ENCODE data around the gene NCAM1. TPM values are rescaled to one million over a fixed set of nuclear protein-coding genes. Genes with fewer than 3 reads are reported as not detected.

Gene NCAM1
- total RNA-seq, 1 experiment from 2014 or later, result 3.7 TPM

- Mint-ChIP-seq H3K27me3 (ENCODE audit: unreplicated experiment) (peaks cover 65% of the 10 kb centered on the region), H3K36me3 (ENCODE audit: insufficient read depth, unreplicated experiment) (no peaks in the 10 kb centered on the region), H3K4me3 (ENCODE audit: low read depth, unreplicated experiment) (no peak overlapping the region), H3K27ac (ENCODE audit: unreplicated experiment) (no peak overlapping the region), H3K4me1 (ENCODE audit: low read depth, unreplicated experiment) (no peaks in the 10 kb centered on the region), H3K9me3 (ENCODE audit: low read depth, unreplicated experiment) (no peaks in the 10 kb centered on the region)
- no TSS peak for BruUV-seq (replicated peaks)
- DNase-seq, result no peak
- TF ChIP-seq, protein P1, sequence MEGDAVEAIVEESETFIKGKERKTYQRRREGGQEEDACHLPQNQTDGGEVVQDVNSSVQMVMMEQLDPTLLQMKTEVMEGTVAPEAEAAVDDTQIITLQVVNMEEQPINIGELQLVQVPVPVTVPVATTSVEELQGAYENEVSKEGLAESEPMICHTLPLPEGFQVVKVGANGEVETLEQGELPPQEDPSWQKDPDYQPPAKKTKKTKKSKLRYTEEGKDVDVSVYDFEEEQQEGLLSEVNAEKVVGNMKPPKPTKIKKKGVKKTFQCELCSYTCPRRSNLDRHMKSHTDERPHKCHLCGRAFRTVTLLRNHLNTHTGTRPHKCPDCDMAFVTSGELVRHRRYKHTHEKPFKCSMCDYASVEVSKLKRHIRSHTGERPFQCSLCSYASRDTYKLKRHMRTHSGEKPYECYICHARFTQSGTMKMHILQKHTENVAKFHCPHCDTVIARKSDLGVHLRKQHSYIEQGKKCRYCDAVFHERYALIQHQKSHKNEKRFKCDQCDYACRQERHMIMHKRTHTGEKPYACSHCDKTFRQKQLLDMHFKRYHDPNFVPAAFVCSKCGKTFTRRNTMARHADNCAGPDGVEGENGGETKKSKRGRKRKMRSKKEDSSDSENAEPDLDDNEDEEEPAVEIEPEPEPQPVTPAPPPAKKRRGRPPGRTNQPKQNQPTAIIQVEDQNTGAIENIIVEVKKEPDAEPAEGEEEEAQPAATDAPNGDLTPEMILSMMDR (IDR thresholded peaks at IDR 0.05; ENCODE audit: unreplicated experiment), result no peak
- intact Hi-C loops (cut with micrococcal nuclease; ENCODE audit: unreplicated experiment), result no loop called here
- CTCF ChIA-PET, result no interaction called here
These were observed 158.9 kb downstream of the NCAM1 start for GRCh38 chr11:113119966-113120736.

- H3K9me3 Mint-ChIP-seq (ENCODE audit: low read depth, unreplicated experiment), result no peaks in the 10 kb centered on the region
- no peaks in the 10 kb centered on the region for H3K4me1 Mint-ChIP-seq (ENCODE audit: low read depth, unreplicated experiment)
- peaks cover 64% of the 10 kb centered on the region for H3K27me3 Mint-ChIP-seq (ENCODE audit: unreplicated experiment)
- BruUV-seq (replicated peaks), result no TSS peak
- no peak overlapping the region for H3K4me3 Mint-ChIP-seq (ENCODE audit: low read depth, unreplicated experiment)
- no peaks in the 10 kb centered on the region for H3K36me3 Mint-ChIP-seq (ENCODE audit: insufficient read depth, unreplicated experiment)
- no peak overlapping the region for H3K27ac Mint-ChIP-seq (ENCODE audit: unreplicated experiment)
- DNase-seq, result no peak
- intact Hi-C loops (cut with micrococcal nuclease; ENCODE audit: unreplicated experiment), result no loop called here
- TF ChIP-seq, protein P1 (IDR thresholded peaks at IDR 0.05; ENCODE audit: unreplicated experiment), result no peak
- CTCF ChIA-PET, result no interaction called here
These were observed 160.5 kb downstream of the NCAM1 start for GRCh38 chr11:113121746-113122145.

- Mint-ChIP-seq H3K27me3 (ENCODE audit: unreplicated experiment) (peaks cover 53% of the 10 kb centered on the region), H3K4me1 (ENCODE audit: low read depth, unreplicated experiment) (no peaks in the 10 kb centered on the region), H3K27ac (ENCODE audit: unreplicated experiment) (no peak overlapping the region), H3K4me3 (ENCODE audit: low read depth, unreplicated experiment) (no peak overlapping the region), H3K36me3 (ENCODE audit: insufficient read depth, unreplicated experiment) (no peaks in the 10 kb centered on the region), H3K9me3 (ENCODE audit: low read depth, unreplicated experiment) (no peaks in the 10 kb centered on the region)
- TF ChIP-seq, protein P1 (IDR thresholded peaks at IDR 0.05; ENCODE audit: unreplicated experiment), result no peak
- intact Hi-C loops (cut with micrococcal nuclease; ENCODE audit: unreplicated experiment), result no loop called here
- CTCF ChIA-PET, result no interaction called here
- no TSS peak for BruUV-seq (replicated peaks)
- no peak for DNase-seq
These were observed 162.8 kb downstream of the NCAM1 start for GRCh38 chr11:113124006-113124405.

GRCh38 chr11:113124578-113124977 lies 163.4 kb downstream of the NCAM1 start:
- Mint-ChIP-seq H3K4me1 (ENCODE audit: low read depth, unreplicated experiment) (no peaks in the 10 kb centered on the region), H3K4me3 (ENCODE audit: low read depth, unreplicated experiment) (no peak overlapping the region), H3K27me3 (ENCODE audit: unreplicated experiment) (peaks cover 53% of the 10 kb centered on the region), H3K27ac (ENCODE audit: unreplicated experiment) (no peak overlapping the region), H3K36me3 (ENCODE audit: insufficient read depth, unreplicated experiment) (no peaks in the 10 kb centered on the region), H3K9me3 (ENCODE audit: low read depth, unreplicated experiment) (no peaks in the 10 kb centered on the region)
- TF ChIP-seq, protein P1 (IDR thresholded peaks at IDR 0.05; ENCODE audit: unreplicated experiment), result no peak
- intact Hi-C loops (cut with micrococcal nuclease; ENCODE audit: unreplicated experiment), result no loop called here
- no peak for DNase-seq
- BruUV-seq (replicated peaks), result no TSS peak
- CTCF ChIA-PET, result no interaction called here

All from Calu3 (cell line).